Endometrium (tissue), 2 donors: Measurements from ENCODE around the gene THSD4.

ENCODE experiments used
- FAIRE-seq: peaks from 2 replicates; lab custom pipeline; 2012; peaks lifted over from hg19 to GRCh38; lab: Jason Lieb, UNC
- donor health status: control.
- donor health status: control.

Gene THSD4

GRCh38 chr15:71455878-71456277 is 340.6 kb downstream of the THSD4 start:
- no peak for FAIRE-seq

DNA sequence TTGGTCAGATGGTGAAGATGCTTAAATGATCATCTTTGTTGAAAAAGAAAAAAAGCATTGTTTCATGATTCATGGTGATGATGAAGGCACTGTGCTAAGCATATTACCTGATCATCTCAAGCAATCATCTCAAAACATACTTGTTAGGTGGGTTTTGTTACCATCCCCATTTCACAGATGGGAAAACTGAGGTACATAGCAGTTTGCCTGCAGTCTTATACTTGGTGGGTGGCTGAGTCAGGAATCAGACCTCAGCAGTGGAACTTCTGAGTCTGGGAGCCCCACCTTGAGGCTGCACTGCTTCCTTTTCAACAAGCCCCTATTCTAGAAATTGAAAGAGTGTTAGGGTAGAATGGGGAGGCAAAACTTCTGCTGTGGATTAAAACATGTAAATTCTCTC is 341.1 kb downstream of the THSD4 start:
- no peak for FAIRE-seq

- no peak for FAIRE-seq
Observed at GRCh38 chr15:71456811-71457210, 341.5 kb downstream of the THSD4 start.

- no peak for FAIRE-seq
Observed at GRCh38 chr15:71458089-71458660, 342.9 kb downstream of the THSD4 start.

DNA sequence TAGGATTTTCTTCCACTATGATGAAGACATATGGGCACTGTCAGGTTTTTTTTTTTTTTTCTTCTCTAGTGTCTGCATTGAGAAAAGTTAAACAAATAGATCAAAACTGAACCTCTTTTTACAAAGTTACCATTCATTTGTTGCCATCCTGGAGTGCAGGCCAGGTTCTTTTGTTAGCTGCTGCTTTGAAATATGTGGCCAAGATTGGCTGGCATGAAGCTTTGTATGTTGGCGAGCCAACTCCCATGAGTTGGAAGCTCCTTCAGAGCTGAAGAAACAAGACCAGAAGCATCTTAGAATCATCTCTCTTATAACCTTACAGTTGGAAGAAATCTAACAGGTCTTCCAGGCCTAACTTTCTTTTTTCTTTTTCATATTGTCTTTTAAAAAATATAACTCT is 346.5 kb downstream of the THSD4 start:
- no peak for FAIRE-seq

- FAIRE-seq, result no peak
Observed at GRCh38 chr15:71462638-71463037, 347.4 kb downstream of the THSD4 start.

DNA sequence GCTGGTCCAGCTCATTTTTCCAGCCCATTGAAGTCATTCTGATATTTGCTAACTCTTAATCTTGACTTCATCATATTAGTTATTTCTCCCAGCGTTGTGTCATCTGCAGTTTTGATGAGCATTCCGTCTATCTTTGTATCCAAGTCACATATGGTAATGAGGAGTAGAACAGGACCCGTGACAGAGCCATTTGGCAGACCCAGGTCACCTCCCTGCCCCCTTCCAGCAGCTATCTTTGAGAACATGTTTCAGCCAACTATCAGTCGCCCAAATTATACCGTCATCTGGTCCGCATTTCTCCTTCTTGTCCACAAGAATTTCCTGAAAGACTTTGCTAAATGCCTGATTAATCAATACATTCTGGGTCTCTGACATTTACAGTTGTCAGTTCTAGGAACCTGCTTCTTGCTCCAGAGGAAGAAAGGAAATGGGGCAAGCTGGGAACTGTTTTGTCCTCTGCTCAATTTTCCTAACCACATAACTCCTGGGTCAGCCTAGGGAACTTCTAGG is 347.9 kb downstream of the THSD4 start:
- FAIRE-seq, result no peak

DNA sequence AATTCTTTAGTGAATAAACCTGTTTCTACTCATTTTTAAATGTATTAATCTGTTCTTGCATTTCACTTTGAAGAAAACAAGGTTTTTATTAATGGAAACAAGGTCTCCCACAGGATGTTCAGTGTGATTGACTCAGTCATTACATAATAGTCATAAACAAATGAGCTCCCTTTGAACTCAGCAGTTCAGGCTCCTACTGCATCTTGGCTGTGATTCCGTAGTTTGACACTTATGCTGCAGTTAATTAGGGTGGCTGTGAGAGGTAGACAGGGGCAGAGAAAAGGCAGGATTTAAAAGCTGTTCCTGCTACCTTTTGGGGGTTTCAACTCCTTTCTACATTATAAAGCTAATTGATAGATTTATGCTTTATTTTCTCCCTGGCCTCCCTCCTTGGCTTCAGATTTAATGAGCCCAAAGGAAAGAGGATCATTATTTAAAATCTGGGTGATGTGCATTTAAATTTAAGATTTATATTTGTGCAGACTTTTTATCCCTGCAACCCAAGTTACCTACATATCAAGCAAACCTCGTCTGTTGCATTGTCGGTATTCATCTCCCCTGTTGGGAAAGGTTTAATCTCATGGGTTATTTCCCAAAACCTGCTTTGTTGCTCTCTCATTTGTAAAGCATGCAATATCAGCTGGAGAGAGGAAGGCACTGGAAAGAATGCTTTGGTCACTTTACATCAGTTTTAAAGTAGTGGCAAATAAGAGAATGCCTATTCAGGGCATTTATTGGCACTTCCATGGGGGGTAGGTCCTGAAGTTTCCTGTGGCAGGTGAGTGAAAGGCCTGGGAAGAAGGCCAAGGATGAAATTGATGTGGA is 350.1 kb downstream of the THSD4 start:
- peak; percentile 82 for FAIRE-seq

- no peak for FAIRE-seq
Observed at GRCh38 chr15:71468715-71469114, 353.4 kb downstream of the THSD4 start.

GRCh38 chr15:71469413-71469812 is 354.1 kb downstream of the THSD4 start:
- no peak for FAIRE-seq

DNA sequence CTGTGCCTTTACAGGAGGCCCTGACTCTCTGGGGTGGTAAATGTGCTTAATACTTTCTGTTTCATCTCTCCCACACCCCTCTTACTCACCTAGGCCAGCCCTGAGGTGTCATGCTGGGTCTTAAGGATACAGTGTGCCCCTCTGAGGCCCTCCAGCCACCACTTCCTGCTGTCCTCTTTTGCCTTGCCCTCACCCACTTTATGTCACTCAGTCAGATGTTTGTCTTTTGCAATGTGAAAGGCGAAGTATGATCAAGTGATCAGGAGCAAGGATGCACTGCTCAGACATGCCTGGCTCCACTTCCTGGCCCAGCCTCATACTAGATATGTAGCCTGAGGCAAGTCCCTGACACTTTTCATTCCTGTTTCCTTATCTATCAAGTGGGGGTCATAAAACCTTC is 356.1 kb downstream of the THSD4 start:
- no peak for FAIRE-seq

DNA sequence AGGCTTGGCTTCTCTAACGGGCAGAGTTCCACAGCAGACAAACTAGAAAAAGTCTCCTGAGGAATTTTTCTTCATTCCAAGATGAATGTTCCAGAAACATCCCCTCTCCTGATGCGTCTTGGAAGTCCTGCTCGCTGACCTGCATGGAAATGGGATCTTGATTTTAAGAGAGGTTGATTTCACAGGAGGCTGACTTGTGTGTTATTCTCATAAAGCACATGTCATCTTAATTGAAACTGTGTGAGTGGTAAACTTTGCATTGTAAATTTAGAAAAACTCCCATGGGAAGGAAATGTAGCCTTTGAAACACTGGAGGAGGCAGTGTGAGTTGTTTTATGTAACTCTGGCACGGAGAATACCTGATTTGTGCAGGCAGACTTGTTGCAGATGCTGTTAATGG is 357.3 kb downstream of the THSD4 start:
- no peak for FAIRE-seq

- FAIRE-seq, result no peak
Observed at GRCh38 chr15:71473751-71474150, 358.5 kb downstream of the THSD4 start.

DNA sequence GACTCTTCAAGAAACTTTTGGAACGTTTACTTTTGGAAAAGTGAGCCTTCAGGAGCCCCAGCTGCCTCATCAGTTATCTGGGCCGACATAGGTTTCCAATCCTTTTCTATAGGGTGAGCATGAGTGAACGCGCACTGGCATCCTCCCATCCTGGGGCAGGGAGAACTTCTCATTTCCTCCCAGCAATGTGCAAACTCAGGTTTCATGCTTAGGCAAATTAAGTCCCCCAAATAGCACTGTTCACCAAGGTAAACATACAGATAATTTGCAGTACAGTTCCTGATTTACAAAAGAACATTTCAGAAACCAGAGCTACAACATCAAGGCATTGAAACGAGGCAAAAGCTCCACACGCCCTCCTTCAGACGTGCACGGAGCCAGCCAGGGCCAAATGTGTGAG is 361.6 kb downstream of the THSD4 start:
- FAIRE-seq, result no peak

DNA sequence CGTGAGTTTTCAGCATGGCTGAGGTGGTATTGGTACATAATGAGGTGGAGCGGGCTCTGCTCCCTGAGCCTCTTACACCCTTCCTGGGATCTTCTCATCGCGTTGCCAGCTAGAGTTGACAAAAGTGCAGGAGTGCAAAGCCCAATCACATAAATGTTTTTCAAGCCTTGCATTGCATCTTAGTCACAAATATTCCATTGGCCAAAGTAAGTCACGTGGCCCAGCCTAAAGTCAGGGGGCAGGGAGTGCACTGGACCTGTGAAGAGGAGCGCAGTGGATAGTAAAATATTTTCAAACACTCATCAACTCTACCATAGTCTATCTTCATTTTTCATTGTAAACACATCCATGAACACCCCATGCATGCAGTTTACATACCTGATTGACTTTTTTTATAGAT is 365.3 kb downstream of the THSD4 start:
- no peak for FAIRE-seq

DNA sequence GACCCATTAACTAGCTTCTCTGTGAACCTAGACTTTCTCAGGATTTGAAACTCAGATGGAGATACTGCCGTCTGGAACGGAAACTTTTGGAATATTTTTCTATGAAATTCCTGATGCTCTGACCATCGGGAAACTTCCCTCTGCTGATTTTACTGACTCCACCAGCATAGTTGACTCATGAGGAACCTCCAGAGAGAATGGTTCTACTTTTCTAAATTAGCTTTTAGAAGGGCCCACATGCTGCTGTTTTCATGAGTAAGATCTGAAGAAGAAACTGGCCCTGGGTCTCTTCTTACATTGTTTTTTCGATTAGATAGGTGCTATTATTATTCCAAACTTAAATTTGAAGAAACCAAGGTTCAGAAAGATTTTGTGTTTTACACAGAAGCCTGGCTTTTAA is 368.8 kb downstream of the THSD4 start:
- no peak for FAIRE-seq

- FAIRE-seq, result no peak
Observed at GRCh38 chr15:71485094-71485693, 369.9 kb downstream of the THSD4 start.

- FAIRE-seq, result no peak
Observed at GRCh38 chr15:71489570-71489969, 374.3 kb downstream of the THSD4 start.

GRCh38 chr15:71493526-71493925 is 378.3 kb downstream of the THSD4 start:
- FAIRE-seq, result no peak

GRCh38 chr15:71494563-71495397 is 379.5 kb downstream of the THSD4 start:
- FAIRE-seq, result no peak

DNA sequence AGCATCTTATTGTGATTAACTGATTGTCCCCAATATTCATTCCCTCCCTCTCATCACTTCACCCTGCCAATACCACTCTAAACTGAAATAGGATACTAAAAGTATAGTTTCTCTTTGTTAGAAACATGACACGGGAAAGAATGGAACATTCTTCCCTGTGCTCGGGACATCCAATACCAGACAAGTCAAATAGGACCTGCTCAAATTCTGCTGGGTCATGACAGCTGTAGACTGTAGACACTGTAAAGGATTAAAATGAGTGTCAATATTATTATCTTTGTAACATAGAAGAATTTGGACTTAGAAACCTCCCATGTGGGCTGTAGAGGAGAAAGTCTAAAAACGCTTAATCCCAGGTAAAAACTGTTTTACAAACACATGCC is 380.1 kb downstream of the THSD4 start:
- no peak for FAIRE-seq

GRCh38 chr15:71496336-71496955 is 381.2 kb downstream of the THSD4 start:
- FAIRE-seq, result no peak
